Measurements from ENCODE around the gene ME3.

GRCh38 chr11:86478348-86478747, 194.1 kb downstream of the ME3 start:
- TF ChIP-seq CTCF (IDR thresholded peaks at IDR 0.05) (no peak), POLR2A (IDR thresholded peaks at IDR 0.05) (no peak)

Data from lower leg skin (tissue), 3 donors.